ENCODE data around the gene FAM162B.

Gene FAM162B

GRCh38 chr6:116764629-116764960 lies 924 bp downstream of the FAM162B start:
- no peak overlapping the region for H3K23ac ChIP-seq (ENCODE audit: low read length)
- no peak for DNase-seq
- no peak overlapping the region for H4K91ac ChIP-seq (ENCODE audit: low read depth, low read length)
- H3K9ac ChIP-seq (ENCODE audit: low read length): no peak overlapping the region
- no peak overlapping the region for H2BK120ac ChIP-seq (ENCODE audit: insufficient read depth, low read length, poor library complexity)
- H4K8ac ChIP-seq (ENCODE audit: low read depth, low read length): no peak overlapping the region
- H4K12ac ChIP-seq (ENCODE audit: low read depth, low read length): no peak overlapping the region
- H2AK5ac ChIP-seq (ENCODE audit: low read length): no peak overlapping the region
- H3K14ac ChIP-seq (ENCODE audit: low read length): no peak overlapping the region
- H3K4me3 ChIP-seq (ENCODE audit: low read depth, low read length): peak overlapping the region; percentile 64
- H3K36me3 ChIP-seq (ENCODE audit: control insufficient read depth in 1 of 2, insufficient read depth in 2 of 2, low read length in 2 of 2): no peaks in the 10 kb centered on the region
- H3K79me1 ChIP-seq (ENCODE audit: low read length): no peaks in the 10 kb centered on the region
- no peak overlapping the region for H2BK5ac ChIP-seq (ENCODE audit: low read depth, low read length, poor library complexity)
- no peaks in the 10 kb centered on the region for H3K79me2 ChIP-seq (ENCODE audit: control insufficient read depth, insufficient read depth, low read length, poor library complexity)
- peaks cover 6 to 10% of the 10 kb centered on the region in 2 experiments for H3K4me1 ChIP-seq (ENCODE audit: control insufficient read depth in 1 of 2, insufficient read depth in 2 of 2, low read length in 2 of 2)
- no peak overlapping the region for H3K4ac ChIP-seq (ENCODE audit: low read depth, low read length)
- H3K27me3 ChIP-seq (ENCODE audit: insufficient read depth, low read length): peaks cover 16% of the 10 kb centered on the region
- H3K27ac ChIP-seq (ENCODE audit: low read depth, low read length): no peak overlapping the region
- whole genome bisulfite sequencing (ENCODE audit: extremely low coverage, insufficient coverage, insufficient read length): no CpG with 5 or more reads among the region's 19 CpGs
- H3K9me3 ChIP-seq (ENCODE audit: insufficient read depth, low read depth, low read length): no peaks in the 10 kb centered on the region
- H3K18ac ChIP-seq (ENCODE audit: low read length): no peak overlapping the region
- H2AFZ ChIP-seq (ENCODE audit: insufficient read depth, low read length, poor library complexity): peak overlapping the region; percentile 15
- H3K4me2 ChIP-seq (ENCODE audit: low read length): peak overlapping the region; percentile 84
- H2BK12ac ChIP-seq (ENCODE audit: low read length): no peak overlapping the region

- no peaks in the 10 kb centered on the region for H3K79me2 ChIP-seq (ENCODE audit: control insufficient read depth, insufficient read depth, low read length, poor library complexity)
- no peak overlapping the region for H2BK5ac ChIP-seq (ENCODE audit: low read depth, low read length, poor library complexity)
- WGBS (ENCODE audit: extremely low coverage, insufficient coverage, insufficient read length): no CpG with 5 or more reads among the region's 11 CpGs
- no peaks in the 10 kb centered on the region for H3K36me3 ChIP-seq (ENCODE audit: control insufficient read depth in 1 of 2, insufficient read depth in 2 of 2, low read length in 2 of 2)
- H2AFZ ChIP-seq (ENCODE audit: insufficient read depth, low read length, poor library complexity): no peak overlapping the region
- H3K4me2 ChIP-seq (ENCODE audit: low read length): peak overlapping the region; percentile 84
- no peak overlapping the region for H3K4ac ChIP-seq (ENCODE audit: low read depth, low read length)
- H4K91ac ChIP-seq (ENCODE audit: low read depth, low read length): no peak overlapping the region
- peaks cover 16% of the 10 kb centered on the region for H3K27me3 ChIP-seq (ENCODE audit: insufficient read depth, low read length)
- peaks cover 6 to 10% of the 10 kb centered on the region in 2 experiments for H3K4me1 ChIP-seq (ENCODE audit: control insufficient read depth in 1 of 2, insufficient read depth in 2 of 2, low read length in 2 of 2)
- H4K8ac ChIP-seq (ENCODE audit: low read depth, low read length): no peak overlapping the region
- no peak overlapping the region for H3K9ac ChIP-seq (ENCODE audit: low read length)
- H3K18ac ChIP-seq (ENCODE audit: low read length): no peak overlapping the region
- no peak overlapping the region for H3K23ac ChIP-seq (ENCODE audit: low read length)
- no peaks in the 10 kb centered on the region for H3K9me3 ChIP-seq (ENCODE audit: insufficient read depth, low read depth, low read length)
- H3K14ac ChIP-seq (ENCODE audit: low read length): no peak overlapping the region
- DNase-seq: no peak
- no peak overlapping the region for H4K12ac ChIP-seq (ENCODE audit: low read depth, low read length)
- H2BK120ac ChIP-seq (ENCODE audit: insufficient read depth, low read length, poor library complexity): no peak overlapping the region
- H2AK5ac ChIP-seq (ENCODE audit: low read length): no peak overlapping the region
- no peak overlapping the region for H2BK12ac ChIP-seq (ENCODE audit: low read length)
- peak overlapping the region; percentile 64 for H3K4me3 ChIP-seq (ENCODE audit: low read depth, low read length)
- H3K79me1 ChIP-seq (ENCODE audit: low read length): no peaks in the 10 kb centered on the region
- no peak overlapping the region for H3K27ac ChIP-seq (ENCODE audit: low read depth, low read length)
Measured at GRCh38 chr6:116763906-116764628, 1.5 kb downstream of the FAM162B start.

- no peak overlapping the region for H4K8ac ChIP-seq (ENCODE audit: low read depth, low read length)
- H3K4me1 ChIP-seq (ENCODE audit: control insufficient read depth in 1 of 2, insufficient read depth in 2 of 2, low read length in 2 of 2): peaks cover 6 to 10% of the 10 kb centered on the region in 2 experiments
- H3K79me1 ChIP-seq (ENCODE audit: low read length): no peaks in the 10 kb centered on the region
- no peak overlapping the region for H2BK120ac ChIP-seq (ENCODE audit: insufficient read depth, low read length, poor library complexity)
- H2AK5ac ChIP-seq (ENCODE audit: low read length): no peak overlapping the region
- no peak overlapping the region for H3K27ac ChIP-seq (ENCODE audit: low read depth, low read length)
- H3K18ac ChIP-seq (ENCODE audit: low read length): no peak overlapping the region
- no peaks in the 10 kb centered on the region for H3K79me2 ChIP-seq (ENCODE audit: control insufficient read depth, insufficient read depth, low read length, poor library complexity)
- H3K23ac ChIP-seq (ENCODE audit: low read length): no peak overlapping the region
- no peak overlapping the region for H2BK5ac ChIP-seq (ENCODE audit: low read depth, low read length, poor library complexity)
- H3K36me3 ChIP-seq (ENCODE audit: control insufficient read depth in 1 of 2, insufficient read depth in 2 of 2, low read length in 2 of 2): no peaks in the 10 kb centered on the region
- H3K27me3 ChIP-seq (ENCODE audit: insufficient read depth, low read length): peaks cover 16% of the 10 kb centered on the region
- H2BK12ac ChIP-seq (ENCODE audit: low read length): no peak overlapping the region
- no peak overlapping the region for H3K4me3 ChIP-seq (ENCODE audit: low read depth, low read length)
- H3K14ac ChIP-seq (ENCODE audit: low read length): no peak overlapping the region
- H4K91ac ChIP-seq (ENCODE audit: low read depth, low read length): no peak overlapping the region
- no peak overlapping the region for H3K4ac ChIP-seq (ENCODE audit: low read depth, low read length)
- H4K12ac ChIP-seq (ENCODE audit: low read depth, low read length): no peak overlapping the region
- no peaks in the 10 kb centered on the region for H3K9me3 ChIP-seq (ENCODE audit: insufficient read depth, low read depth, low read length)
- H2AFZ ChIP-seq (ENCODE audit: insufficient read depth, low read length, poor library complexity): no peak overlapping the region
- no peak overlapping the region for H3K9ac ChIP-seq (ENCODE audit: low read length)
- no peak overlapping the region for H3K4me2 ChIP-seq (ENCODE audit: low read length)
- no peak for DNase-seq
Measured at GRCh38 chr6:116763048-116763447, 2.5 kb downstream of the FAM162B start.

GRCh38 chr6:116762235-116762634 lies 3.3 kb downstream of the FAM162B start:
- H3K14ac ChIP-seq (ENCODE audit: low read length): no peak overlapping the region

More at GRCh38 chr6:116762235-116762634, 3.3 kb downstream of the FAM162B start:
- no CpG with 5 or more reads among the region's 1 CpG for WGBS (ENCODE audit: extremely low coverage, insufficient coverage, insufficient read length)
- H2AK5ac ChIP-seq (ENCODE audit: low read length): no peak overlapping the region
- no peak overlapping the region for H2BK120ac ChIP-seq (ENCODE audit: insufficient read depth, low read length, poor library complexity)
- H3K9ac ChIP-seq (ENCODE audit: low read length): no peak overlapping the region
- no peaks in the 10 kb centered on the region for H3K36me3 ChIP-seq (ENCODE audit: control insufficient read depth in 1 of 2, insufficient read depth in 2 of 2, low read length in 2 of 2)
- no peak overlapping the region for H3K27ac ChIP-seq (ENCODE audit: low read depth, low read length)
- no peak overlapping the region for H3K4me3 ChIP-seq (ENCODE audit: low read depth, low read length)
- no peak for DNase-seq
- no peak overlapping the region for H3K18ac ChIP-seq (ENCODE audit: low read length)
- no peak overlapping the region for H3K4me2 ChIP-seq (ENCODE audit: low read length)
- H3K23ac ChIP-seq (ENCODE audit: low read length): no peak overlapping the region
- no peak overlapping the region for H3K4ac ChIP-seq (ENCODE audit: low read depth, low read length)
- no peak overlapping the region for H4K8ac ChIP-seq (ENCODE audit: low read depth, low read length)
- H2BK12ac ChIP-seq (ENCODE audit: low read length): no peak overlapping the region
- no peaks in the 10 kb centered on the region for H3K9me3 ChIP-seq (ENCODE audit: insufficient read depth, low read depth, low read length)
- H4K12ac ChIP-seq (ENCODE audit: low read depth, low read length): no peak overlapping the region
- no peaks in the 10 kb centered on the region for H3K79me1 ChIP-seq (ENCODE audit: low read length)
- H3K27me3 ChIP-seq (ENCODE audit: insufficient read depth, low read length): peaks cover 16% of the 10 kb centered on the region
- no peaks in the 10 kb centered on the region for H3K79me2 ChIP-seq (ENCODE audit: control insufficient read depth, insufficient read depth, low read length, poor library complexity)
- peaks cover 6 to 10% of the 10 kb centered on the region in 2 experiments for H3K4me1 ChIP-seq (ENCODE audit: control insufficient read depth in 1 of 2, insufficient read depth in 2 of 2, low read length in 2 of 2)
- no peak overlapping the region for H4K91ac ChIP-seq (ENCODE audit: low read depth, low read length)
- no peak overlapping the region for H2BK5ac ChIP-seq (ENCODE audit: low read depth, low read length, poor library complexity)
- H2AFZ ChIP-seq (ENCODE audit: insufficient read depth, low read length, poor library complexity): no peak overlapping the region
